Measurements from ENCODE around the gene AFAP1.

DNA sequence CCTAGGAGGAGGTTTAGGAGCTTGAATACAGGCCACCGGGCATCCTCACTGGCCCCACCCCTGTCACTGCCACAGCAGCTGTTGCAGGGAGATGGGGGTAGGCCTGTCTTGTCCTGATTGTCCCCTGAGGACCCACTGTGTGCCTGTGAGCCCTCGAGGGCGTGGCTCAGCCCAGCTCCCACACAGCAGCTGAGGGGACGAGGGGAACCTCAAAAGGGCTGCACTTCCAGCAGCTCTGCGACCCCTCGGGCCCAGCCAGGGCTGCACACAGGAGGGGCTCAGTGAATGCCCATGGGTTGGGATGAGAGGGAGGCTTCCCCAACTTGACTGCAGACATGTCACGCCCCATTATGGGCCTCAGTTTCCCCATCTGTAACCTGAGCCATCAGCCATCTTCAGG lies 225.9 kb downstream of the AFAP1 start:
- TF ChIP-seq, protein P1, sequence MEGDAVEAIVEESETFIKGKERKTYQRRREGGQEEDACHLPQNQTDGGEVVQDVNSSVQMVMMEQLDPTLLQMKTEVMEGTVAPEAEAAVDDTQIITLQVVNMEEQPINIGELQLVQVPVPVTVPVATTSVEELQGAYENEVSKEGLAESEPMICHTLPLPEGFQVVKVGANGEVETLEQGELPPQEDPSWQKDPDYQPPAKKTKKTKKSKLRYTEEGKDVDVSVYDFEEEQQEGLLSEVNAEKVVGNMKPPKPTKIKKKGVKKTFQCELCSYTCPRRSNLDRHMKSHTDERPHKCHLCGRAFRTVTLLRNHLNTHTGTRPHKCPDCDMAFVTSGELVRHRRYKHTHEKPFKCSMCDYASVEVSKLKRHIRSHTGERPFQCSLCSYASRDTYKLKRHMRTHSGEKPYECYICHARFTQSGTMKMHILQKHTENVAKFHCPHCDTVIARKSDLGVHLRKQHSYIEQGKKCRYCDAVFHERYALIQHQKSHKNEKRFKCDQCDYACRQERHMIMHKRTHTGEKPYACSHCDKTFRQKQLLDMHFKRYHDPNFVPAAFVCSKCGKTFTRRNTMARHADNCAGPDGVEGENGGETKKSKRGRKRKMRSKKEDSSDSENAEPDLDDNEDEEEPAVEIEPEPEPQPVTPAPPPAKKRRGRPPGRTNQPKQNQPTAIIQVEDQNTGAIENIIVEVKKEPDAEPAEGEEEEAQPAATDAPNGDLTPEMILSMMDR (IDR thresholded peaks at IDR 0.05) = no peak
- no peak for TF ChIP-seq POLR2A (IDR thresholded peaks at IDR 0.05)

Data from Peyer's patch (tissue), 4 donors.